CD14-positive monocyte (primary cell): ENCODE results near the gene THSD1. TPM values are rescaled to one million over a fixed set of nuclear protein-coding genes. Genes with fewer than 3 reads are reported as not detected.
"Not testable (repeated sequence)": the region's sequence is repeated elsewhere in the genome, so short reads cannot be mapped to it uniquely, and the experiment has no call there.

Source experiments
- DNase-seq, 3 donors: peaks; one replicate each; pipeline ENCODE4 v3.0.0-alpha.2; 2011 to 2022
- H2AFZ ChIP-seq: 2 replicates; pipeline ENCODE4 v1.6.0; 2012; ENCODE audit warnings: mild to moderate bottlenecking, low read depth, low read length, inconsistent platforms; ENCODE audit not compliant: insufficient read depth, poor library complexity, severe bottlenecking
- H3K27ac ChIP-seq, 2 donors: 1 replicate in 1 of 2; 2 replicates in 1 of 2; pipeline ENCODE4 v1.5.1; 2012 to 2013; ENCODE audit warnings: low read length in 2 of 2, control low read depth in 1 of 2, inconsistent platforms in 1 of 2, low read depth in 1 of 2, mild to moderate bottlenecking in 1 of 2
- H3K27me3 ChIP-seq, 2 donors: one replicate each; pipeline versions ENCODE4 v1.6.0 to v1.6.1; 2011 to 2013; ENCODE audit warnings: low read length in 2 of 2; ENCODE audit not compliant: control insufficient read depth in 2 of 2, insufficient read depth in 2 of 2
- H3K36me3 ChIP-seq, 2 donors: replicated peaks in 1 of 2; 1 replicate in 1 of 2; 2 replicates in 1 of 2; pipeline versions ENCODE4 v1.5.1 to v1.6.1; 2012 to 2013; ENCODE audit warnings: low read length in 2 of 2, control low read depth in 1 of 2, inconsistent platforms in 1 of 2, mild to moderate bottlenecking in 1 of 2; ENCODE audit not compliant: insufficient read depth in 2 of 2, control insufficient read depth in 1 of 2
- H3K4me1 ChIP-seq, 2 donors: 1 replicate in 1 of 2; 2 replicates in 1 of 2; pipeline versions ENCODE4 v1.5.1 to v1.6.1; 2012 to 2013; ENCODE audit warnings: low read length in 2 of 2, control low read depth in 1 of 2, inconsistent platforms in 1 of 2, mild to moderate bottlenecking in 1 of 2, moderate library complexity in 1 of 2; ENCODE audit not compliant: insufficient read depth in 2 of 2, control insufficient read depth in 1 of 2
- H3K4me2 ChIP-seq: replicated peaks from 2 replicates; pipeline ENCODE3; 2012; ENCODE audit warnings: low read length, moderate library complexity, mild to moderate bottlenecking; ENCODE audit not compliant: poor library complexity, severe bottlenecking; ENCODE audit errors: extremely low read depth
- H3K4me3 ChIP-seq, 3 experiments: fragments of 200-600 bp in 1 of 3; sonication (generic) in 1 of 3; replicated peaks in 1 of 3; 1 replicate in 2 of 3; 2 replicates in 1 of 3; pipeline ENCODE4 v1.5.1; 2011 to 2013; ENCODE audit warnings: low read length in 3 of 3, mild to moderate bottlenecking in 3 of 3, control low read depth in 2 of 3, low read depth in 2 of 3, inconsistent platforms in 1 of 3, moderate library complexity in 1 of 3
- H3K79me2 ChIP-seq: 2 replicates; pipeline ENCODE4 v1.6.0; 2012; ENCODE audit warnings: mild to moderate bottlenecking, control low read depth, inconsistent platforms, low read length, moderate library complexity; ENCODE audit not compliant: insufficient read depth
- H3K9ac ChIP-seq: 2 replicates; pipeline ENCODE4 v1.6.0; 2017; ENCODE audit warnings: low read length, mild to moderate bottlenecking; ENCODE audit not compliant: insufficient read depth, poor library complexity, severe bottlenecking
- H3K9me3 ChIP-seq, 2 donors: replicated peaks in 1 of 2; 1 replicate in 1 of 2; 2 replicates in 1 of 2; pipeline versions ENCODE4 v1.5.1 to v1.6.1; 2012 to 2013; ENCODE audit warnings: low read length in 2 of 2, control low read depth in 1 of 2; ENCODE audit not compliant: control insufficient read depth in 1 of 2, insufficient read depth in 1 of 2
- H4K20me1 ChIP-seq: 2 replicates; pipeline ENCODE4 v1.6.0; 2012; ENCODE audit warnings: mild to moderate bottlenecking, low read length, control low read depth, moderate library complexity; ENCODE audit not compliant: insufficient read depth
- H3K27ac Mint-ChIP-seq, 7 donors: one replicate each; pipeline ENCODE4 v1.8.0; 2020; ENCODE audit warnings: mild to moderate bottlenecking in 7 of 7, mixed read lengths in 7 of 7, moderate library complexity in 6 of 7, inconsistent platforms in 2 of 7
- H3K27me3 Mint-ChIP-seq, 3 donors: one replicate each; pipeline ENCODE4 v1.8.0; 2021 to 2022; ENCODE audit warnings: low read depth in 3 of 3, mild to moderate bottlenecking in 3 of 3, mixed read lengths in 3 of 3, moderate library complexity in 3 of 3, inconsistent platforms in 1 of 3
- H3K36me3 Mint-ChIP-seq, 2 donors: one replicate each; pipeline ENCODE4 v1.8.0; 2020; ENCODE audit warnings: mixed read lengths in 2 of 2, inconsistent platforms in 1 of 2, mild to moderate bottlenecking in 1 of 2
- H3K4me1 Mint-ChIP-seq: one replicate; pipeline ENCODE4 v1.8.0; 2020; ENCODE audit warnings: mild to moderate bottlenecking, mixed read lengths
- H3K4me3 Mint-ChIP-seq, 2 donors: one replicate each; pipeline ENCODE4 v1.8.0; 2020; ENCODE audit warnings: mild to moderate bottlenecking in 2 of 2, mixed read lengths in 2 of 2, moderate library complexity in 1 of 2
- H3K9me3 Mint-ChIP-seq, 7 donors: one replicate each; pipeline ENCODE4 v1.8.0; 2020 to 2022; ENCODE audit warnings: mixed read lengths in 7 of 7, mild to moderate bottlenecking in 6 of 7, moderate library complexity in 6 of 7, inconsistent platforms in 2 of 7
- CTCF ChIP-seq: fragments of 200-600 bp; IDR thresholded peaks from one replicate; pipeline ENCODE4 v1.8.0; 2022; ENCODE audit warnings: antibody characterized with exemption, mild to moderate bottlenecking
- WGBS: methylation state at CpG from one replicate; pipeline ENCODE4 v1.1.5; 2013; ENCODE audit warnings: missing lambda C conversion rate; ENCODE audit not compliant: insufficient coverage; 5-methylcytosine and 5-hydroxymethylcytosine counted together
- intact Hi-C, 2 donors: fragments of 100-400 bp; cut with micrococcal nuclease; formaldehyde crosslinking; loops; one replicate each; pipeline versions ENCODE4 v1.15.0 to v1.15.1; 2023
- polyA plus RNA-seq, 3 donors: library from polyadenylated mRNA; depleted of rRNA in 1 of 3; unstranded in 2 of 3; stranded (reverse) in 1 of 3; fragments of 300-500 nt in 2 of 3; fragments of >200 nt in 1 of 3; fragmentation: Illumina TruSeq in 2 of 3; gene quantifications; 1 replicate in 2 of 3; 2 replicates in 1 of 3; pipeline ENCODE4 v1.2.3, GENCODE V29; 2012 to 2021

The THSD1 gene
- polyA plus RNA-seq, 3 donors = 0.52 TPM; not detected in 2

GRCh38 chr13:52344108-52344507 is 61.9 kb downstream of the THSD1 start:
- Mint-ChIP-seq H3K27me3 (peaks cover 0 to 6% (median 5%) of the 10 kb centered on the region in 3 donors), H3K4me1 (peaks cover 3% of the 10 kb centered on the region), H3K27ac (no peak overlapping the region), H3K9me3 (peaks cover 0 to 2% (median 0%) of the 10 kb centered on the region in 7 donors), H3K36me3 (no peaks in the 10 kb centered on the region), H3K4me3 (no peak overlapping the region)
- no peaks in the 10 kb centered on the region for H4K20me1 ChIP-seq
- H3K9ac ChIP-seq = no peak overlapping the region
- intact Hi-C loops = loop anchor here in 1 of 2 donors (10.0 kb wide), 1 partner anchor 111 kb away; the partner anchor contains the start of genes CKAP2 and VPS36
- no peaks in the 10 kb centered on the region for H3K79me2 ChIP-seq
- H3K4me1 ChIP-seq = no peaks in the 10 kb centered on the region
- no peak overlapping the region for H3K4me3 ChIP-seq
- no peaks in the 10 kb centered on the region for H3K9me3 ChIP-seq
- DNase-seq = no peak
- H3K27me3 ChIP-seq = no peaks in the 10 kb centered on the region
- H3K27ac ChIP-seq = no peak overlapping the region
- TF ChIP-seq CTCF = no peak
- no peaks in the 10 kb centered on the region for H3K36me3 ChIP-seq
- H2AFZ ChIP-seq = no peak overlapping the region
- WGBS = 94% methylated on average over 4 of the region's 10 CpGs
- H3K4me2 ChIP-seq = no peak overlapping the region

GRCh38 chr13:52342203-52342602 is 63.8 kb downstream of the THSD1 start:
- not testable (repeated sequence) for H3K9ac ChIP-seq, H3K27ac ChIP-seq, H3K4me3 ChIP-seq, H3K79me2 ChIP-seq, H3K9me3 ChIP-seq, H3K36me3 ChIP-seq, H3K27me3 Mint-ChIP-seq, H3K36me3 Mint-ChIP-seq, H2AFZ ChIP-seq, H4K20me1 ChIP-seq, H3K9me3 Mint-ChIP-seq, H3K4me1 Mint-ChIP-seq, H3K4me2 ChIP-seq, H3K4me3 Mint-ChIP-seq, H3K27ac Mint-ChIP-seq, H3K27me3 ChIP-seq, H3K4me1 ChIP-seq, DNase-seq
- 100% methylated on average over 2 of the region's 3 CpGs for WGBS
- intact Hi-C loops = loop anchor here in 1 of 2 donors (10.0 kb wide), 1 partner anchor 113 kb away; the partner anchor contains the start of genes CKAP2 and VPS36

- H3K27me3 ChIP-seq, DNase-seq, intact Hi-C loops, H3K27ac Mint-ChIP-seq, H3K4me3 ChIP-seq, H3K9ac ChIP-seq, H3K79me2 ChIP-seq, H3K9me3 Mint-ChIP-seq, H3K36me3 ChIP-seq, H3K9me3 ChIP-seq, H3K27me3 Mint-ChIP-seq, H2AFZ ChIP-seq, H4K20me1 ChIP-seq, H3K27ac ChIP-seq, H3K4me1 ChIP-seq, H3K36me3 Mint-ChIP-seq, H3K4me3 Mint-ChIP-seq, H3K4me2 ChIP-seq, H3K4me1 Mint-ChIP-seq: not testable (repeated sequence)
- no CpG with 5 or more reads among the region's 7 CpGs for WGBS
Observed at GRCh38 chr13:52337828-52338455, 68.0 kb downstream of the THSD1 start.

- H3K36me3 ChIP-seq, H3K9me3 ChIP-seq, intact Hi-C loops, H4K20me1 ChIP-seq, H3K27me3 ChIP-seq, DNase-seq, H3K4me1 ChIP-seq, H3K27me3 Mint-ChIP-seq, H3K4me1 Mint-ChIP-seq, H3K9me3 Mint-ChIP-seq, H3K4me3 ChIP-seq, H3K79me2 ChIP-seq, H3K4me2 ChIP-seq, H3K27ac Mint-ChIP-seq, H3K4me3 Mint-ChIP-seq, H3K36me3 Mint-ChIP-seq, H2AFZ ChIP-seq, H3K27ac ChIP-seq, H3K9ac ChIP-seq: not testable (repeated sequence)
- no CpG with 5 or more reads among the region's 22 CpGs for WGBS
Observed at GRCh38 chr13:52334107-52334506, 71.9 kb downstream of the THSD1 start.
